Measurements from ENCODE around the gene FAM111B. TPM values are rescaled to one million over a fixed set of nuclear protein-coding genes. Genes with fewer than 3 reads are reported as not detected.
"Not testable (repeated sequence)": the region's sequence is repeated elsewhere in the genome, so short reads cannot be mapped to it uniquely, and the experiment has no call there.

Gene FAM111B
- polyA plus RNA-seq, 3 donors, result 10.3 to 14.2 (median 12.1) TPM

DNA sequence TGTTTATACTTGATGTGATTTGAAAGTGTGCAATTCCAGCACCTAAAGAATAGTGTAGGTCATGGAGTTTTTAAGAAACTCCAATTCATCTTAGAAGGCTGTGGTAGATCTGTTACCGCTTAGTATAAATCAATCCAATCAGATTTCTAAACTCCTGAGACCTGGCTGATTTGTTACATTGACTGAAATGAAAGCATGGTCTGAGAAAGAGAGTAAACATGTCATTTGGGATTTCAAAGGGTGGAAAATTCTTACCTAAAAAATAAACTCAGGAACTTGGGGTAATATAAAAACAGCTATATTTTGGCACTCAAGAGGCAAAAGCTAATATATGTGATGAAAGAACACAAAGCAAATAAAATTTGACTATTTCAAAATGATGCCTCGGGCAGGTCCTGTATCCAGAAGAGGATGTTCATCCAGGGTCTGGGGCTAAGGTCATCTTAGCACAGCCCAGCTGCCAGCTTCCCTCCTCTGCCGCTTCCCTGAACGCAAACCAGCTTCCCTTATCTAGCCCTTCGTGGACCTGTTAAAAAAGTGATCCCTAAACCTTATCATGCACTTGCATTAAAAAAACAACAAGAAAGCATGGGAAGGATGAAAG lies 11.0 kb upstream of the FAM111B start:
- DNase-seq, result not testable (repeated sequence)

- DNase-seq, result peak; percentile 40
Observed at GRCh38 chr11:59097113-59097708, 9.8 kb upstream of the FAM111B start.

DNA sequence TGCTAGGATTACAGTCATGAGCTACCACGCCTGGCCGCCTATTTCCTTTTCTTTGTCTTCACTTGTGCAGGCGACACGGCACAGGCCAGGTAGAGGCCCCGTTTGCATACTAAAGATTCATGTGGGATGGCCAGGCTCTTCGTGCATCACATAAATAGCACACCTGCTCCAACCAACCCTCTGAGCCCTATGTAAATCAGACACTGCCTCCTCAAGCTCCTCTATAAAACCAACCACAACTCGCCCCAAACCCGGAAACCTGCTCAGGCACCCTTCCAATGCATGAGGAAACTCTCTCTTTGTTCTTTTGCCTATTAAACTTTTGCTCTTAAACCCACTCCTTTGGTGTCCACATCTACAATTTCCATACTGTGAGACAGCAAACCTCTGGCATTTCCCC lies 9.1 kb upstream of the FAM111B start:
- DNase-seq, result not testable (repeated sequence)

- peak; percentile 64 for DNase-seq
Observed at GRCh38 chr11:59102259-59102765, 4.7 kb upstream of the FAM111B start.

DNA sequence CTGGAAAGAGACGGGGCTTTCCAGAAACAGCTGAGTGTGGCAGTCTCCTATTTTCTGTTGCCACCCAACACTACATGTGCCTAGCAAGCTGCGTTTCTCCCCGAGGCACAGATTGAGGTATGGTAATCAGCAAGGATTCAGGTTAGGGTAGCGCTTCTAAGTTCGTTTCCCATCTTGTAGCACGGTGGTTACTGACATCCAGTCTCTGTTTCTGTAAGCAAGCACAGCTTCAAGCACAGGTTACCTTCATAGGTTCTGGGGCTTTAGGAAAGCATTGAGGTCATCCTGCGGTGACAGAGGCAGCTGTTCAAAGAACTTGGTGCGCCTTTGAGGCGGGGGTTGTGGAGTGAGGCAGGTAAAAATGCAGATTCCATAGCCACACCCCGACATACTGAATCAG lies 684 bp downstream of the FAM111B start:
- DNase-seq, result not testable (repeated sequence)

GRCh38 chr11:59112494-59112893 lies 5.5 kb downstream of the FAM111B start:
- no peak for DNase-seq

DNA sequence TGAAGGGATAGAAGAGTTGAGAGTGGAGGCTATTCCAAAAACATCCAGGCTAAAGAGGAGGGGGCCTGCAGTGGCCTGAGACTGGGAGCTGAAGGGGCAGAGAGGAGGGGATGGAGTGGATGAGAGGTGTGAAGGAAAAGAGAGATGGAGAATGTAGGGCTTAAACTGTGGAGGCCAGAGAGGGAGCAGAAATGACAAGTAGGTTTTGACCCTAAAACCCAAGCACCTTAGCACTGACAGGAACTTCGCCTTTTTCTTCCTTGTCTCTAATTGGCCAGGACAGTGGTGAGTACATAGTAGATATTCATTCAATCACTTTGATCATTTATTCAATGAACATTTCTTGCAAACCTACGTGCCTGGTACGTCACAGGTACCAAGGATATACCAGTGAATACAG lies 7.3 kb downstream of the FAM111B start:
- no peak for DNase-seq

DNA sequence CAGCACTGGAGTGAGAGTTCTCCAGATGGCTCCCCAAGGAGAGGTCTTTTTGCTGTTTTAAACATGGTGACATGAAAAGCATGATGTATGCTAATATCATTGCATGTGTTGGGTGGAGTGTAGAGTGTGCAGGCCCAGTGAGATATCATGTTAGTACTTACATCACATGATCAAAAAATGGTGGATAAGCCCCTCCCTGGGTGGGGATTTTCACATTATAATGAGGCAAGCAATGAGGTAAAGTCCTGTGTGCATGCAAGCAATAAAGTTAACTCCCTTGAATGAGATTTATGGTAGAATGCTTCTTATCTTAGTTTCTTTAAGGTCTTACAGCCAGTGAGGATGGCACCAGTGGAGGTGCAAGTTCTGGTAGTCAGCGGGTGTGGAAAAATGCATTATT lies 8.5 kb downstream of the FAM111B start:
- no peak for DNase-seq

GRCh38 chr11:59117774-59118173 lies 10.7 kb downstream of the FAM111B start:
- DNase-seq, result no peak

- no peak for DNase-seq
Observed at GRCh38 chr11:59119826-59120225, 12.8 kb downstream of the FAM111B start.

DNA sequence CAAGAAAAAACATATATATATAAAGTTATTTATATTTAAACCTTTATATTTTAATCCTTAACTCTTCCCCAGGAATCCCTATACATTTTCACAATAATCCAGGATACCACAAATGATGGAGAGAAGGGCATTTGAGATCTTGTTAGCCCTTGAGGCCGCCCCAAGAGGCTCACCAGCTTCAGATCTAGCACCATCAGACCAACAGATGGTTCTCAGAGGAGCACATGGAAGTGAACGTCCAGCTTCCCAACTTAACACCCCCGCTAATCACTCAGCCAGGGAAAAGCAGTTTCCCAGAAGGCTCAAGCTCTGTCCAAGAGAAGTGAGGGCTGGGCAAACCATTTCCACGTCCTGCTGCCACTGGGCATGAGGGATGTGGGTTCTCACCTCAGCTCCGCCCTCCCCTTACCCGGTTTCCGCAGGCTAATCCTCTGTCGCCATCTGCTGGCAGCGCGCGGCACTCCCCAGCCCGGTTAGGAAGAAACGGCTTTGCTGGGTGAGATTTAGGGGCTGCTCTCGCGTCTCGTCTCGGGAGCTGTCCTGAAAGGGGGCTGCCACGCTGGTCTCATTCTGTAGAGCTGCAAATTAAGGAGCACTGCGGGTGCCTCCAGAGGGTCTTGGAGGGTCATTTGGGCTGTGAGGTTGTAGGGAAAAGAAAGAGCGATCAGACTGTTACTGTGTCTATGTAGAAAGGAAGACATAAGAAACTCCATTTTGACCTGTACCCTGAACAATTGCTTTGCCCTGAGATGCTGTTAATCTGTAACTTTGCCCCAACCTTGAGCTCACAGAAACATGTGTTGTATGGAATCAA lies 28.8 kb downstream of the FAM111B start:
- DNase-seq, result peak; percentile 81

GRCh38 chr11:59136551-59136950 lies 29.5 kb downstream of the FAM111B start:
- DNase-seq, result not testable (repeated sequence)

GRCh38 chr11:59137190-59137589 lies 30.2 kb downstream of the FAM111B start:
- DNase-seq, result no peak

DNA sequence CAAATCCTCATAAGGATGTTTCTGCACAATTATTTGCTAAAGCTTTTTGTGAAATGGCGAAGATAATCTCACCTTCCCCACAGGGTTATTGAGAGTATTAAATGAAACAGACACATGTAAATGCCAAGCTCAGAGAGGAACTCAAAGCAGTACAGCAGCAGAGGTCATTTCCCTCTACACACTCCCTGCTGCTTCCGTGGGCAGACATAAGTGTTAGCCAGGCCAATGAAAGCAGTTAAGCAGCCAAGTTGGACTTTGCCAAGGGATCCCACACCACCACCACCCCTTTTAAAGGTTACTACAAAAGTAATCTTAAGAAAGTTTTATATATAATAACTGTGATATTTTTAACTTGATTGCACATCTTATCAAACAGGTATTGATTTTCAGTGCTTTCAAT lies 31.6 kb downstream of the FAM111B start:
- no peak for DNase-seq

DNA sequence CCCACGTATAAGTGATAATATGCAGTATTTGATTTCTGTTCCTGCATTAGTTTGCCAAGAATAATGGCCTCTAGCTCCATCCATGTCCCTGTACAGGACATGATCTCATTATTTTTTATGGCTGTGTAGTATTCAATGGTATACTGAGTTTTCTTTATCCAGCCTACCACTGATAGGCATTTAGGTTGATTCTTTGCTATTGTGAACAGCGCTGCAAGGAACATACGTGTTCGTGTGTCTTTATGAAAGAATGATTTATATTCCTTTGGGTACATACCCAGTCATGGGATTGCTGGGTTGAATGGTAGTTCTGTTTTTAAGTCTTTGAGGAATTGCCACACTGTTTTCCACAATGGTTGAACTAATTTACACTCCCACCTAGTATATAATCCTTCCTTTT lies 34.2 kb downstream of the FAM111B start:
- DNase-seq, result no peak

- no peak for DNase-seq
Observed at GRCh38 chr11:59141673-59142460, 34.8 kb downstream of the FAM111B start.

DNA sequence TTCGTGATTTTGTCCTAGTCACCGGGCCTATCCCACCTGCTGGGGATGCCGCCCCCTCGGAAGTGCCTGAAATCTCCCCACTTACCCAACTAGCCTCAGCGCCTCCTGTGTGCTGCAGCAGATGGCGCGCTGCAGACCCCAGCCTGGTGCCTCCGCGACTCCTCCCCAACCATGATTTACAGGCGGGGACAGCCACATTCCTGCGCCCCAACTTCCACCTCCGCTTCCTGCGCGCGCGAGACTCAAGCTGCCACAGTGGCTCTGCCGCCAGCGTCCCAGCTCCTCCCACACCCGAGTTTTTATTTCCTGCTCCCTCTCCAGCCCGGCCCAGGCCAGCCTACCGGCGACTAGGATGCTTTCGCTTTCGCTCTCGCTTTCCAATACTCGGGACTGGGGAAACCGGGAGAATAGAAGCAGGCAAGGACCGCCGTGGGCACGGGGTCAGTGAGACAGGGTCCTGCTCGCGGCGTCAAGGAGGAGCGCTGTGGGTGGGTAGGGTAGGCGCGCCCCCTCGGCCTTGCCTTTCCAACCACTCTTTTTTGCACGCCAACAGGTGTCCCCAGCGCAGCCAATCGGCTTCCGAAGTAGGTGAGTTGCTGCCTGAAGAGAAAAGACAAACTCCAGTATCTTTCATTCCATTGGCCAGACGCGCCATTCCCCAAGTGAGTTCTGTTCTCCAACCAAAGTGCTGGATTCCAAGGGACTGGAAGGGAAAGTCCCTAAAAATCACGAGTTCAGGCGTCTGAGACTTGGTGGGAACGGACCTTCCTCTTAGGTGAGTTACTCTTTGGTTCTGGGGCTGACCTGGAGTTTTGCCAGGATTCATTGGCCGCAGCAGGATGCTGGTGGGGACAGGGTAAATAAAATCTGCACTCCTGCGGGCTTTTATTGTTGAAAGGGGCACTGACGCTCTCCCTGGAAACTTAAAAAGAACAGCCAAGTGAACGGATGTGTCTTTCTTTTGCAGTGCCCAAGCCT lies 35.8 kb downstream of the FAM111B start, which contains the start of gene FAM111A:
TSS of gene FAM111A (plus strand) at position 327 of the 978 bp plus-strand sequence. CDS start 6,017 bp downstream, outside the sequence.
- peak; percentile 92 for DNase-seq

DNA sequence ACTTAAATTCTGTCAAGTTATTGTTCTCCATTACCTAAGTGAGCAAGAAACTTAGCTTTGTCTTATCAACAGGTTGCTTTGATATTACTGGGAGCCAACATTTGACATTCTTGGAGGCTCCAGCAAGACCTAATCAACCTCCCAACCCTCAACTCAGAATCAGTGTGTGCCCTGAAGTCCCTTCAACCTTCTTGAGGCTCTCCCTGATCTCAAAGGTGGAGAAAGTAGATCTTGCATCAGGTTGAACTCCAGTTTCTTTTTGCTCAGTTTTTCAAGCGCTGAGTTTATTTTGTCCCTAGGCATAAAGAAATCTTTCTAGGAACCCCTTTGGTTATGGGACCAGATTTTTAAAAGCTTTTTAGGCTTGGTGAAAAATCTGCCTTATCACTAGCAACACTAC lies 37.1 kb downstream of the FAM111B start:
- no peak for DNase-seq

DNA sequence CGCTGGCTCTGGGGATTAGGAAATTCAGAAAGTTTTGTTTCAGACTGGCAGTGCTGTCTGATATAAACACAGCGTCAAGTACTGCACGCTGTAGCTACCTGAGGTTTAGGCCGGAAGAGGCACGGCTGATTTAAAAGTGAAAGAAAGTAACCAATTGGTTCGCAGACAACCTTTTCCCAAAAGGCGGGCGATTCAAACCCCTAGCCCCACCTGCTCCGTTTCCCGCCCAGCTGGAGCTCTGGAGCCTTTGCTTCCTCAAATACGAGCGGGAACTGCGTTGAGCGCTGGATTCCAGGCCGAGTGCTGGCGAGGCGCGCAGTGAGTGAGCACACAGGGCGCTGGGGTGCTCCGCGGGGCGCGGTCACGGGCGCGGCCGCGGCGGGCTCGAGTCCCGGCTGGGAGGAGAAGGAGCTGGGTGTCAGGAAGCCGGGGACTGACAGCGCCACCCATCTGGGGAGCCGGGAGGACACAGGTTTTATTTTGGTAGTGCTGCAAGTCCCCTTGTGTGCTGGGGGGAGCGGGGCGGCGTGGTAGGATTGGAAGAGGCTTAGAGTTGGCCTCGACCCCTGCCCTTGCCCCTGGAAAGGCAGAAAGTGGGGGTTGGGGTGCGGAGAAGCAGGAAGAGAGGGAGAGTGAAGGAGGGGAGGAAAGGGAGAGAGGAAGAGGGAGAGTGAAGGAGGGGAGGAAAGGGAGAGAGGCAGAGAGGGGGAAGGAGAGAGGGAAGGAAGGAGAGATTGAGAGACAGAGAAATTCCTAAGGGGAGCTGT lies 37.7 kb downstream of the FAM111B start:
- DNase-seq, result peak; percentile 88

- no peak for DNase-seq
Observed at GRCh38 chr11:59145534-59145933, 38.5 kb downstream of the FAM111B start.

Data from renal pelvis (tissue), 4 donors.